Activated naive CD4-positive, alpha-beta T cell treated with anti-CD3 and anti-CD28 coated beads, Interleukin-2, amount 50 U/mL, for 24 hours (primary cell): ENCODE results near the gene TMEM259.
"Not testable (repeated sequence)": the region's sequence is repeated elsewhere in the genome, so short reads cannot be mapped to it uniquely, and the experiment has no call there.

Experiments used
- H3K27ac Mint-ChIP-seq: one replicate; pipeline ENCODE4 v1.8.0; 2021; ENCODE audit warnings: mild to moderate bottlenecking, mixed read lengths
- H3K27me3 Mint-ChIP-seq: one replicate; pipeline ENCODE4 v1.8.0; 2021; ENCODE audit warnings: mixed read lengths
- H3K36me3 Mint-ChIP-seq: one replicate; pipeline ENCODE4 v1.8.0; 2021; ENCODE audit warnings: mixed read lengths
- H3K4me1 Mint-ChIP-seq: one replicate; pipeline ENCODE4 v1.8.0; 2021; ENCODE audit warnings: mixed read lengths
- H3K4me3 Mint-ChIP-seq: one replicate; pipeline ENCODE4 v1.8.0; 2021; ENCODE audit warnings: mild to moderate bottlenecking, mixed read lengths
- H3K9me3 Mint-ChIP-seq: one replicate; pipeline ENCODE4 v1.8.0; 2021; ENCODE audit warnings: mixed read lengths

TMEM259 gene

DNA sequence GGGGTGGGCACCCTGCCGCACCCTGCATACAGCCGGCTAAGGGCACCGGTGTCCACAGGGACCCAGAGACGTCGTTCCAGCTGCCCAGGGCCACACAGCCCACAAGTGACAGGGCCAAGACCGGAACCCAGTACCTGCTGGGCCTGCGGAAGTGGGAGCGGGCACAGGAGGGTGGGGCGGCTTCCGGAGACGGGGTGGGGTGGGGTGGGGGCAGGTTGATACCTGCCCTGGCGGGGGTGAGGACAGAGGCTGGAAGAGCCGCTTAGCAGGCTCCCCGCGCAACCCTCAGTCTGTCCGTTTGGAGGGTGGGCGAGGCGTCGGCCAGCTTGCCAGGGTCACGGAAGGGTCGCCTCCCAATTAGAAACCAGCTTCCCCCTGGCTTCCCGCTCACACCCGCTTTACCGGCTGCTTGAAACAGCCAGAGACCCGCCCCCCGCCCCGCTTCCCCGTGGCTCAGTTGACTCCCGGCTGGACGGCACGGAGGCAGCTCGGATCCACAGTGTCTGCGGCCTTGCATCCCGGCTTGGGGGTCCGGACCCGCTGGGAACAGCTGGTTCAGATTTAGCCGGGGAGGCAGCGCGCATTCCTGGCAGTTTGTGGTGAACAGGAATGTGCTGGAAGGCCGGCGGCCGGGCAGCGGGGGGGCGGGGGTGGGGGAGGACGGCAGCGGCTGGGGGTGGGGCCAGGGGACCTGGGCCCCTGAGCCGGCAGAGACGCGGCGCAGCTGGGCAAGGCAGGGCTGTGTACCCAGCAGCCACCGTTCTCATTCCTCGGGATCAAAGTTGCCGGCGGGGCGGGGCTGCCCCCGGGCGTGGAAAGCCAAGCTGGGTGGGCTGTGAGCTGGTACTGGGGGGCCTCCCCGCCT is 7.4 kb upstream of the TMEM259 start:
- Mint-ChIP-seq H3K4me3 (peak overlapping the region; percentile 85), H3K9me3 (no peaks in the 10 kb centered on the region), H3K4me1 (peaks cover 35% of the 10 kb centered on the region), H3K36me3 (peaks cover 2% of the 10 kb centered on the region), H3K27me3 (no peaks in the 10 kb centered on the region), H3K27ac (peak overlapping the region; percentile 30)

DNA sequence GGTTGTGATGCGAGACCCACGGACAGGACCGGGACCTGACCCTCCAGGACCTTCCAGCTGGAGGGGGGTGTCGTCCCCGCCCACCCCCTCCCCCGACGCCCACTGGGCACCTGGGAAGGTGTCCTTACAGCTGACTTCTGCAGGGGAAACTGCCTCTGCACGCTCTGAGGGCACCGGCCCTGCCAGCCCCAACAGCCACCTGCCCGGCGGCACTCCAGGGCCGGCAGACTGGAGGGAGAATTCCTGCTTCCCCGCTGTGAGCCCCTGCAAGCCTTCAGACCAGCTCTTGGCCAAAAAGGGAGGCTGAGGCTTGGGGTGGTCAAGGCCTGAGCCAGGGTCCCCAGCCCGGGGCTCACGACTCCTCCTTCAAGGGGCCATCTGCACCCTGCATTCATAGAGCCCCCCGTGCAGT is 6.7 kb upstream of the TMEM259 start:
- peak overlapping the region; percentile 92 for H3K4me3 Mint-ChIP-seq
- no peaks in the 10 kb centered on the region for H3K27me3 Mint-ChIP-seq
- H3K27ac Mint-ChIP-seq = peak overlapping the region; percentile 30
- peaks cover 29% of the 10 kb centered on the region for H3K4me1 Mint-ChIP-seq
- no peaks in the 10 kb centered on the region for H3K9me3 Mint-ChIP-seq
- peaks cover 2% of the 10 kb centered on the region for H3K36me3 Mint-ChIP-seq

DNA sequence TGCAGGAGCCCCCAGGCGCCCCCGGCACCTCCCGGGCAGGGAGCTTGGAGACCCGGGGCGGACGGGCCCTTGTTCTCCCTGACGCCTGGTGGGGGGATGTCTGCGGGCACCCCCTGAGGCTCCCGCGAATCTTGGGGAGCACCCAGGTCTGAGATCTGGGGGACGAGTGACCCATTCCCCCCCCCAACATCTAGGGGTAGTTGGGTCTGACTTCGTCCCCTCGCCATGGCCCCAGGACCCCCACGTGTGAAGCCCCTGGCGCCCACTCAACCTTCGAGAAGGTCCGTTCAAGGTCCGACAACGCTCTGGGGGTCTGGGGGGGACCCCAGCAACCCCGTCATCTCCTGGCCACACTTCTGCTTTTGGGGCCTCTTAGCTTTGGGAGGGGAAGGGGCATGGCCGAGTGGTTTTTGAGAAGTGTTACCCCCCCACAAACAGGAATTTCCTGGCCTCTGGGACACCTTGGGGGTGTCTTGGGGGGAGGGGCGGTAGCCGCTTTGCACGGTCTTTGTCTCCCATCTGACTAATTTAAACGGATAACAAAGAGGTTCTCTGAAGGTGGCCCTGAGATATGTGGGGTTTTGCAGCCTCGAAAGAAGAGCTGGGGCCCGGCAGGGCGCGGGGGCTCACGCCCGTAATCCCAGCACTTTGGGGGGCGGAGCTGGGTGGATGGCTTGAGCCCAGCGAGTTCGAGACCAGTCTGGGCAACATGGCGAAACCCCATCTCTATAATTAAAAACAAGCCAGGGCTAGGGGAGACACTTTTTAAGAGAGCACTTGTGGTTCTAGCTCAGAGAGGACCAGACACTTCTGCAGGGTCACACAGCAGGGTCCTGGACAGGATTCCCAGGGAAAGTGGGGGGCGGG is 6.1 kb upstream of the TMEM259 start:
- H3K27ac Mint-ChIP-seq = peak overlapping the region; percentile 84
- peak overlapping the region; percentile 92 for H3K4me3 Mint-ChIP-seq

DNA sequence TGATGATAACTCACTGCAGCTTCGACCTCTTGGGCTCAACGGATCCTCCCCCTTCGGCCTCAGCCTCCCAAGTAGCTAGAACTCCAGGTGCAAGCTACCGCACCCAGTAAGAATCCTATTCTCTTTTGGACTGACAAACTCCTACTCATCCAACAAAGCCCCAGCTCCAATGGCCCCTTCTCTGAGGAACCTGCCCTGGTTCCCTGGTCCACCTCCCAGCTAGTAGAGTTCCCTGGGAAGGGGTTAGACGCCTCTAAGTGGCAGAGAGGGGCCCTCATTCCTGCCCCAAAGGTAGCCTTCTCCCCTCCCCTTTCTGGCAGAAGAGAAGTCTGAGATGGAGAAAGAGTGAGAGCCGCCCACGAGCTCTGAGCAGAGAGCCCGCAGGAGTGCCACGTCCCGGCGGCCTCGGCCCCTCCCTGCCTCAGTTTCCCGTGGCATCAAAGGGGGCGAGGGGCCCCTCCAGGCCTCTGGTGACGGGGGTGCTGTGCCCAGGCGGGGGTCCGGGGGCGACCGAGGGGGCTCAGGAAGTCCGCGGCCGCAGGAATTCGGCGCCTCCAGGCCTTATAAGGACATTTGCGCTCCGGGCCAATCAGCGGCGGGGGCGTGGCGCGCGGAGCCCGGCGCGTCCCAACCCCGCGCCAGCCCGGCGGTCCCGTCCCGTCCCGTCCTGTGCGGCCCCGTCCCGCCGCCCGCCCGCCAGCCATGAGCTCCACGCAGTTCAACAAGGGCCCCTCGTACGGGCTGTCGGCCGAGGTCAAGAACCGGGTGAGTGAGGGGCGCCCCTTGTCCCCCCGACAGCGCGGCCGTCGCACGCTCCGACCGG is 5.2 kb upstream of the TMEM259 start, which contains the start of gene CNN2:
Gene CNN2 (plus strand): TSS at position 649 of the 823 bp plus-strand sequence. CDS start 54 bp downstream, at position 703.
- Mint-ChIP-seq H3K27me3 (no peaks in the 10 kb centered on the region), H3K9me3 (no peaks in the 10 kb centered on the region), H3K36me3 (peaks cover 2% of the 10 kb centered on the region)

More for the DNA sequence above, 6.1 kb upstream of the TMEM259 start:
- peaks cover 2% of the 10 kb centered on the region for H3K36me3 Mint-ChIP-seq
- no peaks in the 10 kb centered on the region for H3K9me3 Mint-ChIP-seq
- H3K4me1 Mint-ChIP-seq = peaks cover 24% of the 10 kb centered on the region
- H3K27me3 Mint-ChIP-seq = no peaks in the 10 kb centered on the region

GRCh38 chr19:1025080-1025479 is 4.2 kb upstream of the TMEM259 start:
- H3K4me3 Mint-ChIP-seq, H3K36me3 Mint-ChIP-seq, H3K27me3 Mint-ChIP-seq, H3K9me3 Mint-ChIP-seq: not testable (repeated sequence)
- Mint-ChIP-seq H3K27ac (peak overlapping the region; percentile 2), H3K4me1 (peaks cover 18% of the 10 kb centered on the region)

More for the DNA sequence above, 5.2 kb upstream of the TMEM259 start, which contains the start of gene CNN2:
- H3K27ac Mint-ChIP-seq = peak within 1 kb of the TSS; percentile 89
- H3K4me3 Mint-ChIP-seq = peak within 1 kb of the TSS; percentile 92
- H3K4me1 Mint-ChIP-seq = peaks cover 27% of the 10 kb centered on the region

DNA sequence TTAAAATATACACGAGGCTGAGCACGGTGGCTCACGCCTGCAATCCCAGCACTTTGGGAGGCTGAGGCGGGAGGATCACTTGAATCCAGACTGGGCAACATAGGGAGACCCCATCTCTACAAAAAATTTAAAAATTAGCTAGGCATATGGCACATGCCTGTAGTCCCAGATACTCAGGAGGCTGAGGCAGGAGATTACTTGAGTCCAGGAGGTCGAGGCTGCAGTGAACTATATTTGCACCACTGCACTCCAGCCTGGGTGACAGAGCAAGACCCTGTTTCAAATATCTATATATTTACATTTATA is 2.9 kb upstream of the TMEM259 start:
- not testable (repeated sequence) for H3K27me3 Mint-ChIP-seq, H3K36me3 Mint-ChIP-seq, H3K4me3 Mint-ChIP-seq, H3K9me3 Mint-ChIP-seq
- Mint-ChIP-seq H3K27ac (peak overlapping the region; percentile 65), H3K4me1 (peaks cover 15% of the 10 kb centered on the region)

DNA sequence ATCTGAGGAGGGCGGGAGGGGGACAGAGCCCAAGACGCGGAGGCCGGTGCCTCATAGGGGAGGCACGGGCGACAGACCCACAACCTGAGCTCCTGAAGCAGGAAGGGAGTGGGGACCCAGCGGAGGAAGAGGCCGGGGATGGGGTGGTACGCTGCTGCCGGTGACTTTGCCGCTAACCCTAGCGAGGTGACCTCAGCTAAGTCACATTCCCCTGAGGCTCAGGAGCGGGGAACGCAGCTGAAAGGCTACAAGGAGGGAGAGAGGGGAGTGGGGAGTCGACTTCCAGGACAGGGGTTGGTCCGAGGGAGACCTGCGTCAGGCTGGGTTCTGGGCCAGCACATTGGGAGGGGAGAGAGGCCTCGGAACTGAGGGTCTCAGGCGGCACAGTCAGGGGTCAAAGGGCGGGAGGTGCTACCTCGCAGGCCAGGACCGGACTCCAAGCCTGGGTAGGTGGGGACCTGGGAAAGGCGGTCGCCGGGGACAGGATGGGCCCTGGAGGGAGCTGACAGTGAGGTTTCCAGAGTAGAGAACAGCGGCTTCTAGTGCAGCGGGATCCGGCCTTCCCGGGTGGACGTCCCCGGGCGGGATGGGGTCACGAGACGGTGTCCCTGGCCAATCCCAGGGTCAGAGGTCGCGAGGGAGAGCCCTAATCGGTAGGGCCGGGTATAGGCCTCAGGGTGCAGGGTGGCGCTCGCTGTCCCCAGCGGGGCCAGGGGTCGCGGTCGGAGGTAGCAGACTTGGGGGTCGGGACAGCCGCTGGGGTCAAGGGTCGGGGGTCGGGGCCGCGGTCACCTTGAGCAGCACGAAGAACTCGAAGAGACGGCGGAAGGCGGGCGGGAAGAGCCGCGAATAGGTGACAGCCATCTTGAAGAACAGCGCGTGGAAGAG is 699 bp downstream of the TMEM259 start:
- Mint-ChIP-seq H3K4me1 (peaks cover 33% of the 10 kb centered on the region), H3K27me3 (no peaks in the 10 kb centered on the region), H3K9me3 (no peaks in the 10 kb centered on the region), H3K27ac (peak overlapping the region; percentile 85), H3K36me3 (no peaks in the 10 kb centered on the region), H3K4me3 (peak overlapping the region; percentile 91)

DNA sequence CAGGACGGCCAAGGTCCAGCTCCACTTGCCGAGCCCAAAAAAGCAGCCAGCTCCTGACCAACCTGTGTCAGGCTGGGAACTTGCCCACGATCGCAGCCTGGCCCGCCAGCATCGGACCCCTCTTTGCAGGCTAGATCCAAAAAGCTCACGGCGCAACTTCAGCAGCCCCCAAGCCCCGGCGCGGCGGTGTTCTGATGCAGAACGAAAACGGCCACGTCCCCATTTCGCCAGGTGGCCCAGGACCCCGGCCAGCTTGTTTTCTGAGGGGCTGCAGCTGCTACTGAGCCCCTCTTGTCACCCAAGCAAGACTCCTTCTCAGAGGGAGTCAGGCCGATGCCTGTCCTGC is 1.3 kb downstream of the TMEM259 start:
- H3K36me3 Mint-ChIP-seq = no peaks in the 10 kb centered on the region
- peak overlapping the region; percentile 85 for H3K27ac Mint-ChIP-seq
- H3K4me3 Mint-ChIP-seq = peak overlapping the region; percentile 91
- H3K4me1 Mint-ChIP-seq = peaks cover 33% of the 10 kb centered on the region
- H3K9me3 Mint-ChIP-seq = no peaks in the 10 kb centered on the region
- H3K27me3 Mint-ChIP-seq = no peaks in the 10 kb centered on the region

GRCh38 chr19:1018932-1019615 is 1.8 kb downstream of the TMEM259 start:
- H3K27ac Mint-ChIP-seq = peak overlapping the region; percentile 30
- H3K27me3 Mint-ChIP-seq = no peaks in the 10 kb centered on the region
- no peaks in the 10 kb centered on the region for H3K36me3 Mint-ChIP-seq
- H3K4me1 Mint-ChIP-seq = peaks cover 33% of the 10 kb centered on the region
- H3K9me3 Mint-ChIP-seq = no peaks in the 10 kb centered on the region
- H3K4me3 Mint-ChIP-seq = peak overlapping the region; percentile 91

GRCh38 chr19:1018393-1018792 is 2.5 kb downstream of the TMEM259 start:
- Mint-ChIP-seq H3K9me3 (no peaks in the 10 kb centered on the region), H3K27ac (peak overlapping the region; percentile 30), H3K27me3 (no peaks in the 10 kb centered on the region), H3K4me1 (peaks cover 33% of the 10 kb centered on the region), H3K4me3 (peak overlapping the region; percentile 91), H3K36me3 (no peaks in the 10 kb centered on the region)

DNA sequence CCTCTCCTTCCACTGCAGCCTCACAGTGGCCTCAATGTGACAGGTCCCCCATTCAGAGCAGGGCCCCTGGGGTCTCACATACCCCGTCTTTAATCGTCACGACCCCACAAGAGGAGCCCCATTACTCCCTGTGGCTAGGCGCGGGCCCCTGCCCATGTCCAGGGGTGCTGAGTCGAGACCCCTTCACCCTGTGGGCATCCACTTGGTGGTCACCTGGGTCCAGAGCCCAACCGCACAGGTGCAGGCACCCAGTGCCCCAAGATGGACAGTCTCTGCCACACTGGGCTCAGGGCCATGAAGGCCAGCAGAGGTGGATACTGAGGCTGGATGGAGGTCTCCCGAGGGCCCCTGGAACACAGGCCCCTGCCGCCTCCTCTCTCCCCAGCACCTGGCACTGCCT is 3.0 kb downstream of the TMEM259 start:
- no peak overlapping the region for H3K27ac Mint-ChIP-seq
- H3K4me1 Mint-ChIP-seq = peaks cover 33% of the 10 kb centered on the region
- no peaks in the 10 kb centered on the region for H3K27me3 Mint-ChIP-seq
- H3K9me3 Mint-ChIP-seq = no peaks in the 10 kb centered on the region
- no peaks in the 10 kb centered on the region for H3K36me3 Mint-ChIP-seq
- H3K4me3 Mint-ChIP-seq = peak overlapping the region; percentile 91

- Mint-ChIP-seq H3K9me3 (no peaks in the 10 kb centered on the region), H3K27ac (no peak overlapping the region), H3K27me3 (no peaks in the 10 kb centered on the region), H3K4me1 (peaks cover 33% of the 10 kb centered on the region), H3K4me3 (peak overlapping the region; percentile 91), H3K36me3 (no peaks in the 10 kb centered on the region)
Measured at GRCh38 chr19:1017115-1017905, 3.6 kb downstream of the TMEM259 start.

- peak overlapping the region; percentile 59 for H3K4me3 Mint-ChIP-seq
- H3K27ac Mint-ChIP-seq = no peak overlapping the region
- H3K4me1 Mint-ChIP-seq = peaks cover 31% of the 10 kb centered on the region
- no peaks in the 10 kb centered on the region for H3K9me3 Mint-ChIP-seq
- H3K36me3 Mint-ChIP-seq = no peaks in the 10 kb centered on the region
- no peaks in the 10 kb centered on the region for H3K27me3 Mint-ChIP-seq
Measured at GRCh38 chr19:1016647-1017114, 4.2 kb downstream of the TMEM259 start.
